ENCODE data around the gene HOXB2. TPM values are rescaled to one million over a fixed set of nuclear protein-coding genes. Genes with fewer than 3 reads are reported as not detected.
A peak's percentile ranks its signal among the peaks of the same experiment; 100 is the strongest.
"Not testable (repeated sequence)": the region's sequence is repeated elsewhere in the genome, so short reads cannot be mapped to it uniquely, and the experiment has no call there.

HOXB2 gene
- total RNA-seq, 1 donor from 2014 or later = 35.6 TPM

DNA sequence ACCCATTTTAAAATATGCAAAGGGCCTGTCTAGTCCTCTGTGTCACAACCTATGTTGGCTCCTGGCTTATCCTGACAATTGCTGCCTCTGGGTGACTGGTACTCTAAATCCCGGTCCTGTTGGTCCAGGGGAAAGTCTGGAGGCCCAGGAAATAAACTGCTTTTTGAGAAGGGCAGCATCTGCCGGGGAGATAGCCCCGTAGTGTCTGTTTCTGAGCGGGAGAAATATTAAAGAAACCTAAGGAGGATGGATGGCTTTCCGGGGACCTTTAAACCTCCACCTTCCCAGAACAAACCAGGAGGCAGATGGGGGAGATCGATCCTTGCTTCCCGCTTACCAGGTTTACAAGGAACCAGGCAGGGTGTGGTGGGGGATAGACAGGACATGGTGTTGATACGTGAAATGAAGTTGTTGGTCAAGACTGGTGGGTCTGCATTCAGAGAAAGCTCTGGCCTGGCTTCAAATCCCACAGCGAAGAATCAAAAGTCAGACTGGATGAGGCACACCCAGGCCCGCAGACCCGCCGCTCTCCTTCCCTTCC, 3.8 kb downstream of the HOXB2 start:
- DNase-seq (ENCODE audit: extremely low spot score, unreplicated experiment) = no peak

DNA sequence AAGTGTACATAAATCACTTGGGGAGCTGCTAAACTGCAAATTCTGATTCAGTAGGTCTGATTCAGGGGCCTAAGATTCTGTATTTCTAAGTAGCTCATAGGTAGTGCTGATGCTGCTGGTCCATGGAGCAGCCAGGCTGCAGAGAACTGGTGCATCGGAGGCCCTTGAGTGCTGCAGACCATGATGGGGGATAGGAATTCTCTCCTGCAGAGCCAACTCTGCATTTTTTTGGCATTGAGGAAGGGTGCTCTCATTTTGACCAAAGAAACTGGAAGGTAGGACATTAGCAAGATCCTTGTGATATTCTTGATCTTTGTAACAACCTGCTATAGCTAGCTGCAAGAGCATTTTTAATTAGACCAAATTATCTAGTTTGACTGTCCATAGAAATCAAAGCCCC, 4.7 kb downstream of the HOXB2 start:
- Mint-ChIP-seq H3K27me3 (peaks cover 42% of the 10 kb centered on the region), H3K9me3 (no peaks in the 10 kb centered on the region), H3K4me1 (ENCODE audit: unreplicated experiment) (peaks cover 32% of the 10 kb centered on the region), H3K36me3 (peaks cover 23% of the 10 kb centered on the region), H3K27ac (peak overlapping the region; percentile 74), H3K4me3 (peak overlapping the region; percentile 82)
- DNase-seq (ENCODE audit: extremely low spot score, unreplicated experiment) = no peak
- TF ChIP-seq CTCF (conservative IDR thresholded peaks at IDR 0.05) = no peak

More for the DNA sequence above, 3.8 kb downstream of the HOXB2 start:
- TF ChIP-seq CTCF (conservative IDR thresholded peaks at IDR 0.05) = no peak
- Mint-ChIP-seq H3K9me3 (no peaks in the 10 kb centered on the region), H3K27ac (peak overlapping the region; percentile 93), H3K27me3 (peaks cover 51% of the 10 kb centered on the region), H3K4me3 (peak overlapping the region; percentile 92), H3K4me1 (ENCODE audit: unreplicated experiment) (peaks cover 41% of the 10 kb centered on the region), H3K36me3 (peaks cover 23% of the 10 kb centered on the region)

- no peak for TF ChIP-seq CTCF (conservative IDR thresholded peaks at IDR 0.05)
- Mint-ChIP-seq H3K9me3 (no peaks in the 10 kb centered on the region), H3K27me3 (peaks cover 35% of the 10 kb centered on the region), H3K27ac (peak overlapping the region; percentile 56), H3K4me3 (peak overlapping the region; percentile 82), H3K4me1 (ENCODE audit: unreplicated experiment) (peaks cover 26% of the 10 kb centered on the region), H3K36me3 (peaks cover 22% of the 10 kb centered on the region)
- DNase-seq (ENCODE audit: extremely low spot score, unreplicated experiment) = no peak
Measured at GRCh38 chr17:48539177-48539576, 5.7 kb downstream of the HOXB2 start.

- Mint-ChIP-seq H3K36me3 (peaks cover 13% of the 10 kb centered on the region), H3K27ac (peak overlapping the region; percentile 59), H3K4me1 (ENCODE audit: unreplicated experiment) (peaks cover 40% of the 10 kb centered on the region), H3K9me3 (no peaks in the 10 kb centered on the region), H3K27me3 (peaks cover 31% of the 10 kb centered on the region), H3K4me3 (peak overlapping the region; percentile 34)
- no peak for DNase-seq (ENCODE audit: extremely low spot score, unreplicated experiment)
- TF ChIP-seq CTCF (conservative IDR thresholded peaks at IDR 0.05) = no peak
Measured at GRCh38 chr17:48537316-48537715, 7.6 kb downstream of the HOXB2 start.

- DNase-seq (ENCODE audit: extremely low spot score, unreplicated experiment); H3K36me3 Mint-ChIP-seq; H3K27ac Mint-ChIP-seq; H3K4me3 Mint-ChIP-seq; H3K9me3 Mint-ChIP-seq: not testable (repeated sequence)
- Mint-ChIP-seq H3K4me1 (ENCODE audit: unreplicated experiment) (peaks cover 47% of the 10 kb centered on the region), H3K27me3 (peaks cover 34% of the 10 kb centered on the region)
Measured at GRCh38 chr17:48535793-48536559, 8.9 kb downstream of the HOXB2 start.

DNA sequence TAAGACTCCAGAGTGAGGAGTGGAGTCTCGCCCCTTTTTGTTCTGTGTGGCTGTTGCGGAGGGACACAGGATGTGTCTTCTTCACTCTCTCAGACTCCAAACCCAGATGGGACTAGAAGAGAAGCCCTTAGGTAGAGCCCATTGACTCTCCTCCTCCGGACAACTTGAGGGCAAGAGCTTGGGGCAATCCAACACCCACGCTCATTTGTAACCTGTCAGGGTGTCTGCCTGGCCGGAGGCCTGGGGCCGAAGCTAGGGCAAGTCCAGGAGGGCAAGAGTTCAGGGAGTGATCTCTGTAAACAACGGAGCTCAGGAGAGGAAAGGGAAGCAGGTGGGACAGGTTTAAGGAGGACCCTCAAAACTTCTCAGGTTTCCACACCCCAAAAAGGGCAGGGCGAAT, 12.6 kb downstream of the HOXB2 start:
- Mint-ChIP-seq H3K9me3 (no peaks in the 10 kb centered on the region), H3K27ac (no peak overlapping the region), H3K36me3 (peaks cover under 1% of the 10 kb centered on the region), H3K27me3 (peaks cover 44% of the 10 kb centered on the region), H3K4me3 (no peak overlapping the region), H3K4me1 (ENCODE audit: unreplicated experiment) (peaks cover 43% of the 10 kb centered on the region)
- no peak for DNase-seq (ENCODE audit: extremely low spot score, unreplicated experiment)
- no peak for TF ChIP-seq CTCF (conservative IDR thresholded peaks at IDR 0.05)

All from type B pancreatic cell (in vitro differentiated cells).